Activated CD4-positive, alpha-beta T cell treated with anti-CD3 and anti-CD28 coated beads for 4 hours (primary cell): ENCODE data around the gene CALCOCO1.

Experiments used
- DNase-seq, 2 donors: peaks; one replicate each; pipeline ENCODE4 v3.0.0-alpha.2; 2020

Gene CALCOCO1

DNA sequence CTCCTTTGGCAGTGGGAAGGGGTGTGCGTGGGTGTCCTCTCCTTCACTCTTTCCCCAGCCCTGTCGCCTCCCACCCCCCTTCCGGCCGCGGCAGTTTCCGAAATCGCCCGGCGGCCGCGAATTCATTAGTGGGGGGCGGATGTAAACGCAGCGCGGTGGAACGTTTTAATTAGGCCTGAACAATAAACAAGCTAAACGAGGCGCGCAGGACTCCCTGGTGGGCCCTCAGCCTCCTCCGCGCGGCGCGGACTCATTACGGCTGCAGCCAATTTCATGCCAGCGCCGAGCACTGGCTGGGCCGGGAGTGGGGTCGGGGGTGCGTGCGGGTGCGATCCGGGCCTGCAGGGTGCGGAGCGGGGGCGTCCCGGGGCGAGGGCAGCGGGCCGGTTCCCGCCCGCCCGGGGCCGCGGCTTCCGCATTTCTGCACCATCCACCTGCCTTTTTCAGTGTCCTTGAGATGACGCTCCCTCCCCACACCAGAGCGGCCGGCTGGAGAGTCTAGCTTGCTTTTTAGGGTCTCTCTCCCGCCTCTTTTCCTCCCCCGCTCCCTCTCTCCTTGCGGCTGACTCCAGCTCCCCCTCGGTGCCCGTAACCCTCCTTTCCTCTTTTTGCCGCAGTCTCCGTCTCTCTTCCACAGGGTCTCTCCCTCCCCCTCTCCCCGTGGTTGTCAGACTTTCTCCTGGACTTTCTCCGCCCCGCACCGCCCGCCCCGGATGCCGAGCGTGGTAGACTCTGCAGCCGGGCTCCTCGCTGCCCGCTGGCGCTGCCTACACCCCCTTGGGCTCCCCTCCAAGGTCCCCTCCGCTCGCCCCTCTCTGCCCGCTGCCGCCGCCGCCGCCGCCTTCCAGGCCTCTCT lies 24.3 kb upstream of the CALCOCO1 start, which contains the start of gene CISTR:
Gene CISTR, minus strand, starts transcription at position 644 of the 856 bp plus-strand sequence.
- peak; percentile 27 to 52 for DNase-seq

DNA sequence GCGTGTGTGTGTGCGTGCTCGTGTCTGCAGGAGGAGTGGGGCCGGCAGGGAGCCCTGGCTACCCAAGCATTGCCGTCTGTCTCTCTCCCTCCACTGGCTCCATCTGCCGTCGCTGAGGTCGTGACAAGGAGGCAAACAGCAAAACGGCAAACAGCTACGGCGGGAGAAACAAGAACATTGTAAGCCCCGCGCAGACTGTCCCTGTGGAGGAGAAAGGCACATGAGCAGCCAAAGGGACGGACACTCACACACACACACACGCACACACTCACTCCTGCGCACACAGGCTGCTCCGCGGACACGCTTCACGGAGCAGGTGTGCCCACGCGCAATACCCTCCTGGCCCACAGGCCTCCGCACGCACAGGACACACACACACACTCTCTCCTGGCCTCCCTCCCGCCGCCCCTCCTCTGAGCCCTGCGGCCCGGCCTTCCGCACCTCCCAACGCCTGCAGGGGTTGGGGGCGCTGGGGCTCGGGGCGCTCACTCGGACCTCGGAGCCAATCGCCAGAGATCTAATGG lies 23.6 kb upstream of the CALCOCO1 start:
- DNase-seq = peak in 1 of 2 donors; percentile 22

DNA sequence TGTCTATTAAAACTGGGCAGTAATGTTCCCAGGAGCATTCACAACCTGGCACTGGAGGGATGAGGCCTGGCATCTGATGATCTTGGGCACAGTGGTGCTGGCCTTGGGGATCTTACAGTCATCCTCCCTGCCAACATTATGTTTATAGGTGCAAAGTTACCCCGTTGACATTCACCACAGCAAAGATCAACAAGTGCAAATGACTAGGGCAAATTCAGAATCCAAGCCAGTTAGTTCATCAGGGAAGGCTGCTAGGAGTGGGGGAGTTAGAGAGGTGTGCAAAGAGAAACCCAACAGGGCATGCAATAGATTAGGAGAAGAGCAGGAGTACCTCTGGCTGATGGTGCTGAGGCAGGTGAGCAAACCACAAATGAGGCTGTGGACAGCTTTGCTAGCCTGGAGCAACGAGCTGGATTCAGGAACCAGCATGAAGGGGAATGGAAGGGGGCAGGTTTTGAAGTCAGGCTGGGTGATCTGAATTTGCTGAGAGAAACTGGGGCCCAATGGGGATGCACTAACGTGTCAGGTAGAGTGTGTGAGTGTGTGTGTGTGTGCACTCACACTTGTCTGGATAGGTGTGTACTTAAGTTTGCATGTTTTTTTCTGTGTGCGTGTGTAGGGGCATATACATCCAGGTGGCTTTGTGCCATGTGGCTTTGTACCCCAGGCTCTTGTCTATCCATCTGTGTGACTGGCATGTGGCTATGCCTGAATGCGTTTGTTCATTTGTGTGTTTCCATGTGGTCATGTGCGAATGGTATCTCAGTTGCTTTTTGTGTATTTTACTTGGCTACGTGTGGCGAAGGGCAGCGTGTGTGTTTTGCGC lies 22.9 kb upstream of the CALCOCO1 start:
- no peak for DNase-seq

DNA sequence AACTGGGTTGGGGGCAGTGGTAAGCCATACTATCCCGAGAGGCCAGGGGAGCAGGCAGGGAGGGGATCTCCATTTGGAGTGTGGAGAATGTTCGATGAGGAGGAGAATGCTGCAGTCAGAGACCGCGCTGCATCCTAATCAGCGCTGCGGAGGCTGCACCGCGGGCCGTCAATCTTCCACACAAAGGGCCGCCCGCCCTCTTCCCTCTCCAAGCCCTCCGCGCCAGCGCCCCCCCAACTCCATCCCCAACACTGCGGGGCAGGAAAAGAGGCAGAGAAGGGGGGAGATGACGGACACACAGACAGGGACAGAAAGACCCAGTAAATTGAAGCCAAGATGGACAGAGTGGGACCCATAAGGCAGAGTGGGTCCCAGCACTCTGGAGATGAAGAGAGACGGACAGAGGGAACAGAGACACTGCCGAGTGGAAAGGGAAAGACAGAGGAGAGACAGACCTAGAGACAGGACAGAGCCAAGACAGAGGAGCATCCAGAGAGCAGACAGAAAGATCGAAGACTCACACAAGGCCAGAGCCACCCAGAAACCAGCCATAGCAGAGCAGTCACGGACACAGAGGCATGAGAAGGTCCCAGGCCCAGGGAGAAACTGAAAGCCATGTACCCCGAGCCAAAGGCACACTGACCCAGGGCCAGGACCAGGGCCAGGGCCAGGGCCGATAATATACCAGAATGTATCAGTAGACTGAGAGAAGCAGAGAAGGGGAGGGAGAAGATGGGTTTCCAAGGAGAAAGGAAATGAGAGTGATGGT lies 21.0 kb upstream of the CALCOCO1 start:
- DNase-seq = no peak

DNA sequence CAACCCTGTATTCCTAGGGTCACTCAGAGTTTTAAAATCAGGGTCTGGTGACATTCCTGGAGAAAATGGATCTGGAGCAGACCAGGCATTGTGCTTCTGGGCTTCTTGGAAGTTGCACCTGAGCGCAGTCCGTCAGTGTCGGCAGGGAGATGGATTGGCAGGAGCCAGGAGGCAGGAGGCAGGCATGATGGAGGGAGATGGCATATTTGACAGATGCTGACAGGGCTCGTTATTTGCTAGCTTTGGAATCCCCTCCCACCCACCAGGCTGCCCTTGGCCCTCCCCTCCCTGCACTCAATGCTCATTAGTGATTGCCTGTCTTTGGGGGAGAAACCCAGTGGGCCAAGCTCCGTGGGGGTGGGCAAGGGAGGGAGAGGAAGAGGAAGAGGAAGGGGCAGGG lies 19.8 kb upstream of the CALCOCO1 start:
- no peak for DNase-seq

DNA sequence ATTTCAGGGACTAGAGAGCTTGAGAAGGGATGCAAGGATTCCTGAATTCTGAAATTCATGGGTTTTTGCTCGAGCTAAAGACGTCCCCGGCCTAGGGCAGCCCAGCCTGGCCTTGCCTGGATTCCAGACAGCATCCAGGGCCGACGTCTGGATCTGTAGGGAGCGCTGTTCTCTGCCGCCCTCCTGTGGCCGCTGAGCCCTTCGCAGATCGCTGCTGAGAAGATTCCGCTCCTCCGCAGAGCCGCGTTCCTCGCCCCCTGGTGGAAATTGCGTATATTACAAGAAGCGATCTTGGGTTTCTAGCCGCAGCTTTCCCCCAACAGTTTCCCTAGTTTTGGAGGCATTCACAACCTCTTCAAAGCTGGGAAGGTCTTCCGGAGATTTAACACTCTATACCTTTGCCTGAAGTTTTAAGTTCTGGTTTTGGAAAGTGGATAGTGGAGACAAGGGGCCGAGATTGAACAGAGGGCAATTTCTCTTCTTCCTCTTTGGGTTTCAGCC lies 19.4 kb upstream of the CALCOCO1 start:
- peak; percentile 83 to 87 for DNase-seq

DNA sequence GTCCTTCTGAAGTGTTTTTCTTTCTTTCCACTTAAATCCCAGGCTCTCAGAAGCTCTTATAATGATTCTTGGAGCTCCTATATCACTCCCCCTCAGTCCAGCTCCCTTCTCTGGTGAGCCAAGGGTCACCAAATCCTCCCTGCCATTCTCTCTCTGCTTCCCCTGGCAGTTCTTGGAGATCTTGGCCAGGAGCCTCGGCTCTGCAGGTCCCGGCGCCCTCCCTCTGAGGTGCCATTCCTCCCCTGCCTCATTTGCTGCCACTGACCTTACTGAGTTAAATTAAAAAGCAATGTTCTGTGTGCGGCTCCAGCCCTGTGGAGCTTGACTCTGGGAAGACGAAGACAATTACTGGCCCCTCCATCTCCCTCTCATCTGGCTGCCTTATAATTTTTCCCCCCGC lies 17.5 kb upstream of the CALCOCO1 start:
- no peak for DNase-seq

DNA sequence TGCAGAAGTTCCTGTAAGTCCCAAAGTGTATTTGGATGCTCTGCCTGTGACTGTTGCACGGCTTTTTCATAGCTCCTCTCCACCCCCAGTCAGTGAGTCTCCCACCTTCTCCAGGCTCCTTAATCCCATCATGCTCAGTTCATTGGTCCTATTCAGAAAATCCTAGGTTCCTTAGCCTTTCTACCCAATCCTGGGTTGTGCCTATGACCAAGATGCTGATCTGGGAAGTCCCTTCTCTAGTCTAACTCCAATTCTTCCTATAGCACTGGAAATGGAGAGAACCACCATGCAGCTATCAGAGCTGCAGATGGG lies 16.8 kb upstream of the CALCOCO1 start:
- DNase-seq = no peak

DNA sequence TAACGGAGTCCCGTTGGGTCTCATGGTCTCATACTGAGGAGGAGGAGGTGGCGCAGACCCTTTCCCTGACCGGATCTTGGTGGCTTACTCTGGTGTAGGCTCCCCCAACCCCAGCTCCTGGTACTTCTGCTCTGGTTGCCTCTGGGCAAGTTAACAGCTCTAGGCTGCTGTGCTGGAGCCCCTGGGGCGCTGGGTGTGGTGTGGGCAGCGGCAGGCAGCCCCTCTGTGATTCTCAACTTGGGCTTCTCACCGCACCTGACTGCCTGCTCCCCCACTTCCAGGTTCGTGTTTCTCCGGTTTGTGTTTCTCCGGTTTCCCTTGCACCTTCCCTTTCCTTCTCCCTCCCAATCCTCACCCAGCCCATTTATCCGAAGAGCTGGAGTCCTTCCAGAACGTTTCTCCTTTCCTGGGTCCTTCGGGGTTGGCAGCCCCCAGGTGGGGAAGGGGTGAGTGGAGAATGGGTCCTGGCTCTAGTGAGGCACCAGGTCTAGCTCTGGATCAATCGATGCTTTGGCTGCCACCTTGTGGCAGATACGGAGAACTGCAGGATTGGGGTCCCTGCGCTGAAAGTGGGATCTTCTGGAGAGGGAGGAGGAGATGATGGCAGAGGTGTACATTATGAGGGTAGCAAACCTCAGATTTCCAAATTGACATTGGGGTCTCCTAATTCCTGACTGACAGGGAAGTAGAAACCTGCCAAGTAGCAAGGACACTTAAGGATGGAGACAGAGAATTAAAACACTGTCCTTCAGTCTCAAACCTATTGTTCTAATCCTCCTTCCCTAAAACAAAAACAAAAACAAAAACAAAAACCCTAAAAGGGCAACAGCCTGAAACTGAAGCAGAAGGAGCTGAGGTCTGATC lies 16.2 kb upstream of the CALCOCO1 start:
- DNase-seq = peak; percentile 47 to 63

DNA sequence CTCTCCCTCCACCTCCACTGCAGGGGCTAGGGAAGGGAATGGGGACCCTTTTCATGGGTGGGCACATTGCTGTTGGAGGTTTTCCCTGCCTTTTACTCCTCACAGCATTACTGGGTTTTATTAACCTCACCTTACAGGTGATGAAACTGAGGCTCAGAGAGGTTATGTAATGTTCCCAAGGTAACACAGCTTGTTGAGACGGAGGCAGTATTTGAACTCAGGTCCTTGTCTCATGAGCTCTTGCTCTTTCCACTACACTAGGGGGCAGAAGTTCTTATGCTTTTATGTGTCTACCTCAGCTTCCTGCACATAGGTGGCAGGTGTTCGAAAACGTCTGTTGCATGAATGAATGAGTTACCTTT lies 12.9 kb upstream of the CALCOCO1 start:
- DNase-seq = no peak

DNA sequence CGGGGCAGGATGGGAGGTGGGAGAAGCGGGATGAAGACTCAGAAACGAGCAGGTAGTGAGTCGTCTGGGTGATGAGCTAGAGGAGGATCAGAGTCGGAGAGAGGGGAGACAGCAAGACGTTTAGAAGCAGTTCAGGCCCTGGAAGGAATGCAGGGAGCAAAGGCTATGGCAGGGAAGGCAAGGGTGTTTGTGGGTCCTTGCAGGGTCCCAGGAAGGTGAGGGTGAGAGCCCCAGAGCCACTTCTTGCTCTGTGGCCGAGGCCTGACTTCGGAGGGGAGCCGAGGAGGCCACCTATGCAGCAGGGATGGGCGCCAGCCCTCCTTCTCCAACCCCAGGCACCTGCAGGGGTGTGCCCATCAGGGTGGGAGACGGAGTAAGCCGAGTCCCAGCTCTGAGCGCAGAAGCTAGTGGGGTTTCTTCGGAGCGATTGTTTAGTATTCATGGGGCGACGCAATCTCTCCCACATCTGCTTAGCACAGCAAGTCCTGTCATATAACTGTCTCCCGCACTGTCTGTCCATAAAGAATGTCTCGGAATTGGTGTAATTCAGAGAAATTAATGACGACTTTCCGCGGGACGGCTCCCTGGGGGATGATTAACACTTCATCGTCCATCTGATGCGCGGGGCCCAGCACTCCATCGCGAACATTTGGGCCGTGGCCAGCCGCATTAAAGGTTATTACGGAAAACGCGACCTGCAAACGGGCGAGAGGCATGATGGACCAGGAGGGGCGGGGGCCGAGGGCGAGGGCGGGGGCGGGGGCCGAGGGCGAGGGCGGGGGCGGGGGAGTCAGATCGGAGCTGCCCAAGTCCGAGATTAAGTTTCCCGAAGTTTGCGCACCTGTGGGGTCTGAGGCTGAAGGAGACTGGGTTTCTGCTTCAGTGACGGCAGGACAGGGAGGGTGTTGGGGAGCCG lies 12.2 kb upstream of the CALCOCO1 start:
- DNase-seq = no peak

DNA sequence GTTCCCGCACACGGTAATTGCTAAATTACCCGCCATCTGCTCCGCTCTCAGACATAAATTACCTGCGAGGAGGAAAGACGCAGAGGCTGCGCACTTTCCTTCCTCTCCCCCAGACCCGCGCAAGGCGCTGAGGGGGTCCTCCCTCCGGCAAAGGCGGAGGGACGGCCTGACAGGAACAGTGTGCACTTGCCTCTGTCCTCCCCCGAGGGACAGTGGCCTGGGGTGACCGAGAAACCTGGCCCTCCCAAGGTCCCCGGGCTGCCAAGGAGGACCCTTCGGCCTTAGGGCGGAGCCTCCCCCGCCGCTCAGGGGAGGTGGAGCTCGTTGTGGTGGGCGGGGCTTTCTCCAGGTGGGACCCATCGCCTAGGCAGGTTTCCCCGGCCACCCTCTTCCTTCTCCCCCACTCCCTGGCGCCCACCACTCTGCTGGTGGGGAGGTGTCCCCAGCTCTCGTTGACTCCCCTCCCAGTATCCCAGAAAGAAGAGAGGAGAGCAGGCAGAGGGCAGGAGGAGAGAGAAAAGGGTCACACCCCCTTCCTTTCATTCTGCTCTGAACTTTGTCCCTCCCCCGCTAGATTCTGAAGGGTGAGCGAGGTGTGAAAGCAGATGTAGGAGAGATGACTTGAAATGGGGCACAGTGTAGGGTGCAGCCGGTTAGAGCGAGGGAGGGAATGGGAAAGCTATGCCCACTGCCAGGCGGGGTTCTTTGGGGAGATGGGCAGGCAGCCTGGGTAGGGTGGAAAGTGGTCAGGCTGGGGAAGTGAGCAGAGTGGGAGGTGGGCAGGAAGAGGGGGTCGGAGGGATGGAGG lies 11.4 kb upstream of the CALCOCO1 start:
- DNase-seq = peak; percentile 44 to 60

DNA sequence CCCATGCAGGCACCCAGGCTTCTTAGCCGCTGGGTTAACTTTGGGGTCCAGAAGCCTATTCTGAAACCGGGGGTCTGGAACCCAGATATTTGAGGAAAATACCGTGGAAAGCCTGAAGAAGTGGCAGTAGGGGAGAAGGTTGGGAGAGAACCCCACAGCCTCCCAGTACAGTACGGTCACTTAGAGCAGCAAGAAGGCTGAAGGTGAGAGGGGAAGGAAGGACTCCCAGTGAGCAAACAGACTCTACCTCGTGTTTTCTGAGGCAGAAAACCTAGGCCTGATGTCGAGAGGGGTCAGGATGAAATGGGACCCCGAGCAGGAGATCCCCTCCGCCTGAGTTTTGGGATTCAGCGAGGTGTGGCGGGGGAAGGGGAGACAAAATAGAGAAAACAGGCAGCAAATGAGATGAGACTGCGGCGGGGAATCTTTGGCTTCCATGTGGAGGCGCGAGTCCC lies 10.7 kb upstream of the CALCOCO1 start:
- no peak for DNase-seq

DNA sequence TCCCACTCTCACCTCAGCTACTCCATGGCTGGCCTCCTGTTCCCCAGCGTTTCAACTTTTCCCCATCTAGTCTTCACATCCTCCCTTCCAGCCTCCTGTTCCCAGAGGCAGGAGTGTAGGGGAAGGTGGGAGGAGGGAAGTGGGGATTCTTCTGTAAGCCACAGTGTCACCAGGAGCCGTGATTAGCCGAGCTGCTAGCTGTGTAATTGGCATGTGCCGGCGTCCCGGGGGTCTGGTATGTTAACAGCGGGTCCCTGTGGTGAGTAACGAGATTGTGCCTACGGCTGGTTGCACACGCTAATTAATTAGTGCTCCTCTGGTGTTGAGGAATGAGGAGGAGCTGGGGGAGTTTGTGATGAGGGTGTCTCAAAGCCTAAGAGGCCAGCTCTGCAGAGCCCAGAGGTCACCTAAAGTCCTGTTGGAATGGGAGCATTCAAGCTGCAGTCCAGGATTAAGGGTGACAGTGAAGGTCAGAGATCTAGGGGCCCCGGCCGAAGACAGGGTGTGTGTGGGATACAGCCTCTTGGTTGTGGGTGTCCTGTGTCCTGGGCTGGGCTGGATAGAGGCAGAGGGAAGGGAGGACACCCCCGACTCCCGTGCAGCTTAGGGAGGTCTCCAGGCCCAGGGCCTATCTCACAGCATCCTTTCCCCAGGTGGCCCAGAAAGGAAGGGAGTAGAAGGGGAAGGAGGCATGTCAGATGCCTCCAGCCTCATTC lies 10.0 kb upstream of the CALCOCO1 start:
- no peak for DNase-seq

DNA sequence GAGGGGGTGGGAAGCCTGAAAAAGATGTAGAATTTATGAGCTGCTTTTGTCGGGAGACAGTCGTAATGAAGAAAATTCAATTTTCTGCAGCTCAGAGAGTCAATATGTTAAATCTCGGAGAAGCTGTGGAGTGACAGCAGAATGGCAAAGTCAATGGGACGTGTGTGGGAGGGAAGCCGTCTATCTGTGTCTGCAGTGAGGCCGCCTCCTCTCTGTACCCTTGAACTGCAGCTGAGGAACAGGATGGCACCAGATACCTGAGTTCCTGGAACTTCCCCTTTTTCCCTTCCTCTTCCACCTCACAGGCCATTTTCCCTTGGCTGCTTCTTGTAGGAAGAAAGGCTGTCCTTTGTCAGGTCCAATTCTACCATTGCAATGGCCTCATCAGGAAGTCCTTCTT lies 9.3 kb upstream of the CALCOCO1 start:
- no peak for DNase-seq

DNA sequence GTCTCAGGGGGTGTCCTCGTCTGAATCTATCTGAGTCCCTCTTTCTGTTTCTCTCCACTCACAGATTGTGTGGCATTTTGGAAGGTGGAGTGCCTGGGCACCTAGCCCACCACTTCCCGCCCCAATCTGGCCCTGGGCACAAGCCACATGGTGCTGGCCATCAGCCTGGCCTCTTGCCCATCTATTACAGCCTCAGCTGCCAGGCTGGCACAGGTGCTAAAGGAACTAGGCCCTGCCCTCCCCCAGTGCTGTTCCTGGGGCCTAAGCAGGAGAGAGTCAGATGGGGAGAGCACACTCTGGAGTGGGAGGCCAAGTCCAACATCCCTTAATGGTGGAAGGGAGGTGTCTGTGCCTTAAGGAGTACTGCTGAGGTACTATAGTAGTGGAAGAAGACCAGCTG lies 8.3 kb upstream of the CALCOCO1 start:
- DNase-seq = no peak

DNA sequence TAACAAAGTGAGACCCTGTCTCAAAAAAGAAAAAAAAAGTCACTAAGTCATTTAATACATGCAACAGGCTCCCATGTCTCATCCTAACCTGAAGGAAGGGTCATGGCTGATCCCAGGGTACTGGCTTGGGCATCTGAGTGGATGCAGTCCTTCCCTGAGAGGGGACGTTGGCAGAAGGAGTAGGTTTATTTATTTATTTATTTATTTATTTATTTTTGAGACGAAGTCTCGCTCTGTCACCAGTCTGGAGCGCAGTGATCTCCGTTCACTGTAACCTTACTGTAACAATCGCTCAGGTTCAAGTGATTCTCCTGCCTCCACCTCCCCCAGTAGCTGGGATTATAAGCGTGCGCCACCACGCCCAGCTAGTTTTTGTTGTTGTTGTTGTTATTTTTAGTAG lies 7.2 kb upstream of the CALCOCO1 start:
- no peak for DNase-seq

DNA sequence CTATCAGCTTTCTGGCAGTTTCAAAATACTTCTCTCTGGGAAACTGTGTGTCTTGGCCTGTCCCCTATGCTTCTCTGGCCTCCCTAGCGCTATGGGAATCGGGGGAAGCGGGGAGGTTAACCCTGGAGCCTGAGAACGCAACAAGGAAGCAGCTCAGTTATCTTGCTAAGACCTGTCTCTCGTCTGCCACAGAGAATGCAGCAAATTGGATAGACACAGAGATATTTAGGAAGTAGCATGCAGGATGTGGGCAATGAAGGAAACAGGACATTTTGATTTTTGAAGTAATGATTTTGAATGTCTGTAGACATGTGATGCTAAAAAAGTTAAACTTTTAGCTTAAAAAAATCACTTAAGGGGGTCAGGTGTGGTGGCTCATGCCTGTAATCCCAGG lies 6.6 kb upstream of the CALCOCO1 start:
- DNase-seq = no peak
